ENCODE measurements around the gene SMAD6.

The SMAD6 gene

DNA sequence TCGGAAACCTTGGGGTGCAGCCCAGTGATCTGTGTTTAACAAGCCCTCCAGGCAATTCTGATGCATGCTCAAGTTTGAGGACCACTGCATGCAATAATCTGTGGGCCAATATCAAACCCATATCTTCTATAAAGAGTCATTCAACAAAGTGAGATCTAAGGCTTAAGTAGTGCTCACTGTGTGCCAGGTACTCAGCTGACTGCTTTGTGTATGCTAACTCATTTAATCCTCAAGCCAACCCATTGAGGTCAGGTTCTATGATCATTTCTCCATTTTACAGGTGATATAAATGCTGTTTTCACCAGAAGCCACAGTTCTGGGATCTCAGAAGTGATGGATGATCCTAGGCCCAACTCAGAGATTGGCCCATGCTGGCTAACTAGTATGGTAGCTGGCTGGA, 101.7 kb downstream of the SMAD6 start:
- no peak for DNase-seq (ENCODE audit: low read depth)
- H3K4me3 ChIP-seq (replicated peaks; ENCODE audit: low read depth, low read length): no peak overlapping the region
- TF ChIP-seq, protein P1, sequence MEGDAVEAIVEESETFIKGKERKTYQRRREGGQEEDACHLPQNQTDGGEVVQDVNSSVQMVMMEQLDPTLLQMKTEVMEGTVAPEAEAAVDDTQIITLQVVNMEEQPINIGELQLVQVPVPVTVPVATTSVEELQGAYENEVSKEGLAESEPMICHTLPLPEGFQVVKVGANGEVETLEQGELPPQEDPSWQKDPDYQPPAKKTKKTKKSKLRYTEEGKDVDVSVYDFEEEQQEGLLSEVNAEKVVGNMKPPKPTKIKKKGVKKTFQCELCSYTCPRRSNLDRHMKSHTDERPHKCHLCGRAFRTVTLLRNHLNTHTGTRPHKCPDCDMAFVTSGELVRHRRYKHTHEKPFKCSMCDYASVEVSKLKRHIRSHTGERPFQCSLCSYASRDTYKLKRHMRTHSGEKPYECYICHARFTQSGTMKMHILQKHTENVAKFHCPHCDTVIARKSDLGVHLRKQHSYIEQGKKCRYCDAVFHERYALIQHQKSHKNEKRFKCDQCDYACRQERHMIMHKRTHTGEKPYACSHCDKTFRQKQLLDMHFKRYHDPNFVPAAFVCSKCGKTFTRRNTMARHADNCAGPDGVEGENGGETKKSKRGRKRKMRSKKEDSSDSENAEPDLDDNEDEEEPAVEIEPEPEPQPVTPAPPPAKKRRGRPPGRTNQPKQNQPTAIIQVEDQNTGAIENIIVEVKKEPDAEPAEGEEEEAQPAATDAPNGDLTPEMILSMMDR (IDR thresholded peaks at IDR 0.05; ENCODE audit: low read length, missing control alignments): no peak

DNA sequence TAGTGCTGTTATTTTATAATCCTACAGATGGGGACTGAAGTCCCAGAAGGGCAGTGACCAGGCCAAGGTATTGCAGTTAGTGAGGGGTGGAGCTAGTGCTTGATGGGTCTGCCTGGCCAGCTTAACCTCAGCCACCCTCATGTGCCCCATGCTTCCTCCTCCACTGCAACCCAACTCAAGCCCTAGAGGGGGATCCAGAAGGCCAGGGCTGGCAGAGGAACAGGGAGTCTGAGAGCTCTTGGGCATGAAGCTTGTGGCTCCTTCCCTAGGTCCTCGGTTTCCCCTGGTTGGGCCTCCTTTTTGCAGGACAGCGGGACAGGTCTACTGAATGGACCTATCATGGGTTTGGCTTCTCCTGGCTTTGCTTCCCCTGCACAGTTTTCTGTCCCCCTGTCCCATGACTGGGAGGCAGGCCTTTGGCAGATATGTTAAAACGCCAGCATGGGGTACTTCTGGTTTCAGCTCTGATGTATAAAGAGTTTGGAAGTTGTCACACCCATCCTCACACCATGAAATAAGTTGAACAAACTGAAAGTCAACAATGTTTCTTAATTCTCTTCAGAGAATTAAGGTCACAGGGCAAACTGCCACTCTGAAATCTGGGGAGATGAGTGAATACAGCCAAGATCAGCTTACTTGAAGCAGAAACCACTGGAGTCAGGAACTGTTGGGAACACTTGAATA, 103.3 kb downstream of the SMAD6 start:
- TF ChIP-seq, protein P1 (IDR thresholded peaks at IDR 0.05; ENCODE audit: low read length, missing control alignments): no peak
- DNase-seq (ENCODE audit: low read depth): no peak
- H3K4me3 ChIP-seq (replicated peaks; ENCODE audit: low read depth, low read length): no peak overlapping the region

DNA sequence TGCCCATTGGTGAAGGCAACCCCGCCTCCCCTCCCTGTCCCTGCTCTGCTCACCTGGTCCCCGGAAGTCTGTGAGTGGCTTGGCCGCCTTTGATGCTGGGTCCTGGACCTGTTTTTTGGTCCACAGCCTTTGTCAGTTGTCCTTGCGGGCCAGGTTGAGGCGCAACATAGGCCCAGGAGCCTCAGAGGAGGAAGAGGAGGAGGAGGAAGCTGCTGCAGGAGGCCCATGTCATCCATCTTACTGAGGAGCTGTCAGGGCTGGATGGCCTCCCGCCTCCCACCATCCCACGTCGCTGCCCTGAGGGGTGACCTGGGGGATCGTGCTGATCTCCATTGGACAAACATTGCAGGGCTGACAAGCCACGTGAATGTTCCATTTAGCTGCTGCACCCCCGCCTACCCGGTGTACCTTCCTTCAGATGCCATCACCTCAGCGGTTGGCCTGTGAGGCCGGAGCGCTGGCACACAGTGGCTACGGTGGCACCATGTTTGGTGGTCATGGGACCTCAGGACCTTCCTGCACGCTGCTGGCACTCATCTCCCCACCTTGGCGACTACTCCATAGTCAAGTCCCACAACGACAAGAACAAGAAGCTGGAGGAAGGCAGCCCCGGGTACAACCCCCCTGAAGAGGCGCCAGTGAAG, 106.3 kb downstream of the SMAD6 start:
- TF ChIP-seq, protein P1 (IDR thresholded peaks at IDR 0.05; ENCODE audit: low read length, missing control alignments): no peak
- DNase-seq (ENCODE audit: low read depth): no peak
- H3K4me3 ChIP-seq (replicated peaks; ENCODE audit: low read depth, low read length): no peak overlapping the region

DNA sequence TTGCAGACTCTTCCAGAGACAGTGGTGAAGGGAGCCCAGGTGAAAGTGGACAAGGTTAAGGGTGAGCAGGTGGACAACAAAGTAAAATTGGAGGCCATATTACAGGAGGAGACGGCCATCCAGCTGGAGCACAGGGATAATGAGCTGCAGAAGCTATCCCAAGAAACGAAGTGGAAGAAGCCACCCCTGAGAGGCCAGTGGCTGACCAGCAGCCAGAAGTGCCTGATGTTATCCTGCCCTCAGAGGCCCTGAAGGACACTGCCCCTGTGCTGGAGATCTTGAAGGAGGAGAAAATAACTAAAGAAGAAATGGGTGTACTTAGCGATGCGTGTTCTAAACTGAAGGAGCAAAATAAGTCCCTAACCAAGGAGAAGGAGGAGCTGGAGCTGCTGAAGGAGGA, 107.6 kb downstream of the SMAD6 start:
- DNase-seq (ENCODE audit: low read depth): no peak
- H3K4me3 ChIP-seq (replicated peaks; ENCODE audit: low read depth, low read length): no peak overlapping the region
- TF ChIP-seq, protein P1 (IDR thresholded peaks at IDR 0.05; ENCODE audit: low read length, missing control alignments): no peak

DNA sequence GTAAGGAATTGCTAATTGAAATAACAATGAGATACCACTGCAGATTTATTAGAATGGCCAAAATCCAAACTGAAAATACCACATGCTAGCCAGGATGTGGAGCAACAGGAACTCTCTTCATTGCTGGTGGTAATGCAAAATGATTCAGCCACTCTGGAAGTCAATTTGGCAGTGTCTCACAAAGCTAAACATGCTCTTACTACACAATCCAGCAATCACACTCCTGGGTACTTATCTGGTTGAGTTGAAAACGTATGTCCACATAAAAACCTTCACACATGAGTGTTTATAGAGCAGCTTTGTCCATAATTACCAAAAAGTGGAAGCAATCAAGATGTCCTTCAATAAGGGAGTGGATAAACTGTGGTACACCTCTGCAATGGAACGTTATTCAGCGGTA, 113.3 kb downstream of the SMAD6 start:
- DNase-seq (ENCODE audit: low read depth): peak; percentile 94

DNA sequence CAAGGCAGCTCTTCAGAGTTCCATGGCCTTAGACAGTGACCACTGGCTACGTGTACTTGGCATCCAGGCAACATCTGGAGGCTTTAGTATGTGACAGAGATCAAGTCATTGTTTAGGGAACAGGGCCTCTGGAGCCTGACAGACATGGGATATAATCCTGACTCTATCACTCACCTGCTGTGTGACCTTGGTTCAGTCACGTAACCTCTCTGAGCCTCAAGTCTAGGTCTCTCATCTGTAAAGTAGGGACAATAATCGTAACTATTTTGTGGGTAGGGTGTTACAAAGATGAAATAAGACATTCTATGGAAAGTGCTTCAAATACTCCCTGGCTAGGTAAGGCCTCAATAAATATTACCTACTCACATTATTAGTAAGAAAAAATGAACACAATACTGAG, 114.2 kb downstream of the SMAD6 start:
- TF ChIP-seq, protein P1 (IDR thresholded peaks at IDR 0.05; ENCODE audit: low read length, missing control alignments): no peak
- H3K4me3 ChIP-seq (replicated peaks; ENCODE audit: low read depth, low read length): no peak overlapping the region
- DNase-seq (ENCODE audit: low read depth): no peak

More for the DNA sequence above, 113.3 kb downstream of the SMAD6 start:
- TF ChIP-seq, protein P1 (IDR thresholded peaks at IDR 0.05; ENCODE audit: low read length, missing control alignments): no peak
- no peak overlapping the region for H3K4me3 ChIP-seq (replicated peaks; ENCODE audit: low read depth, low read length)

DNA sequence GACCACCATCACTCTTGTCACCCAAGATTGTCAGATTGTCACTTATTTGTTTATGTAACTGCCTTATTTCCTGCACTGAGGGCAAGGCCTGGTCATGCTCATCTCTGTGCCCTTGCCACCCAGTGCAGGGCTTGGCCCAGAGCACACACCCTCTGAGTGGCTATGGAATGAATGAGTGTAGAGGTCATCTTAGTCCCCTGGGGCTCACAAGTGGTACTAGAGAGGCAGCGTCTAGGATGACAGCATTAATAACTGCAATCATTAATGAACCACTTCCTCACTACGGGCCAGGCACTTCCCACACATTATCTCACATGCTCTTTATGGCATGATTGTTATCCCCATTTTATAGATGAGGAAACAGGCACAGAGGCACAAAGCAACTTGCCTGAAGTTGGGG, 117.0 kb downstream of the SMAD6 start:
- DNase-seq (ENCODE audit: low read depth): no peak
- TF ChIP-seq, protein P1 (IDR thresholded peaks at IDR 0.05; ENCODE audit: low read length, missing control alignments): no peak
- H3K4me3 ChIP-seq (replicated peaks; ENCODE audit: low read depth, low read length): no peak overlapping the region

Data from fibroblast of pulmonary artery (primary cell).